ENCODE data around the gene RPL39. TPM values are rescaled to one million over a fixed set of nuclear protein-coding genes. Genes with fewer than 3 reads are reported as not detected.

The RPL39 gene
- total RNA-seq, 1 experiment from 2014 or later, result 1,940 TPM

GRCh38 chrX:119759248-119759766, 32.1 kb downstream of the RPL39 start:
- Histone ChIP-seq H4K20me1 (ENCODE audit: insufficient read depth) (no peaks in the 10 kb centered on the region), H3K9me3 (ENCODE audit: control insufficient read depth in 1 of 2, insufficient read depth in 1 of 2, low read depth in 1 of 2, low read length in 2 of 2) (no peaks in the 10 kb centered on the region), H3K36me3 (ENCODE audit: control insufficient read depth in 1 of 2, insufficient read depth in 2 of 2, low read length in 2 of 2) (no peaks in the 10 kb centered on the region), H3K27me3 (ENCODE audit: insufficient read depth, low read length) (no peaks in the 10 kb centered on the region), H3K4me2 (ENCODE audit: low read length) (peak overlapping the region; percentile 84), H3K4me1 (ENCODE audit: control insufficient read depth in 1 of 2, insufficient read depth in 2 of 2, low read length in 2 of 2) (peaks cover 6 to 22% of the 10 kb centered on the region in 2 experiments; a peak in 3 of 4 replicates), H3K27ac (ENCODE audit: low read depth, low read length) (no peak overlapping the region; the same call in 1 of the 2 replicates), H3K79me2 (ENCODE audit: insufficient read depth, low read length) (no peaks in the 10 kb centered on the region), H3K9me2 (ENCODE audit: insufficient read depth) (no peaks in the 10 kb centered on the region), H2AFZ (ENCODE audit: low read depth, low read length, poor library complexity, severe bottlenecking) (no peak overlapping the region), H3K4me3 (replicated peaks in 1 of 2; ENCODE audit: low read depth in 1 of 2, low read length in 2 of 2) (peak overlapping the region in 1 of 2 experiments; percentile 60; a peak in 2 of 4 replicates), H3K9ac (ENCODE audit: low read length) (no peak overlapping the region)
- ChIA-PET POLR2A (interaction anchor here (0.9 to 1.7 kb wide), 2 partner anchors 10 to 256 kb away, joined by 3 to 5 read pairs; no protein-coding TSS in a partner anchor), RAD21 (ENCODE audit: low non-redundant PET in 1 of 2, low total read pairs in 2 of 2, uncharacterized antibody in 2 of 2, unreplicated experiment in 2 of 2) (no interaction called here), CTCF (interaction anchor here (0.7 kb wide), 1 partner anchor 276 kb away, joined by 3 read pairs; no protein-coding TSS in a partner anchor)
- DNase-seq (ENCODE audit: low read depth, low spot score) (no peak), ATAC-seq (no peak)
- no TSS peak for BruUV-seq (replicated peaks)
- intact Hi-C loops (cut with micrococcal nuclease), result loop anchor here (10.0 kb wide), 1 partner anchor 245 kb away; no protein-coding TSS in a partner anchor
- TF ChIP-seq, protein P1, sequence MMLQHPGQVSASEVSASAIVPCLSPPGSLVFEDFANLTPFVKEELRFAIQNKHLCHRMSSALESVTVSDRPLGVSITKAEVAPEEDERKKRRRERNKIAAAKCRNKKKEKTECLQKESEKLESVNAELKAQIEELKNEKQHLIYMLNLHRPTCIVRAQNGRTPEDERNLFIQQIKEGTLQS (IDR thresholded peaks at IDR 0.05), result no peak
- no peak for TF ChIP-seq RAD21 (IDR thresholded peaks at IDR 0.05; ENCODE audit: low read depth)
- TF ChIP-seq, protein P2, sequence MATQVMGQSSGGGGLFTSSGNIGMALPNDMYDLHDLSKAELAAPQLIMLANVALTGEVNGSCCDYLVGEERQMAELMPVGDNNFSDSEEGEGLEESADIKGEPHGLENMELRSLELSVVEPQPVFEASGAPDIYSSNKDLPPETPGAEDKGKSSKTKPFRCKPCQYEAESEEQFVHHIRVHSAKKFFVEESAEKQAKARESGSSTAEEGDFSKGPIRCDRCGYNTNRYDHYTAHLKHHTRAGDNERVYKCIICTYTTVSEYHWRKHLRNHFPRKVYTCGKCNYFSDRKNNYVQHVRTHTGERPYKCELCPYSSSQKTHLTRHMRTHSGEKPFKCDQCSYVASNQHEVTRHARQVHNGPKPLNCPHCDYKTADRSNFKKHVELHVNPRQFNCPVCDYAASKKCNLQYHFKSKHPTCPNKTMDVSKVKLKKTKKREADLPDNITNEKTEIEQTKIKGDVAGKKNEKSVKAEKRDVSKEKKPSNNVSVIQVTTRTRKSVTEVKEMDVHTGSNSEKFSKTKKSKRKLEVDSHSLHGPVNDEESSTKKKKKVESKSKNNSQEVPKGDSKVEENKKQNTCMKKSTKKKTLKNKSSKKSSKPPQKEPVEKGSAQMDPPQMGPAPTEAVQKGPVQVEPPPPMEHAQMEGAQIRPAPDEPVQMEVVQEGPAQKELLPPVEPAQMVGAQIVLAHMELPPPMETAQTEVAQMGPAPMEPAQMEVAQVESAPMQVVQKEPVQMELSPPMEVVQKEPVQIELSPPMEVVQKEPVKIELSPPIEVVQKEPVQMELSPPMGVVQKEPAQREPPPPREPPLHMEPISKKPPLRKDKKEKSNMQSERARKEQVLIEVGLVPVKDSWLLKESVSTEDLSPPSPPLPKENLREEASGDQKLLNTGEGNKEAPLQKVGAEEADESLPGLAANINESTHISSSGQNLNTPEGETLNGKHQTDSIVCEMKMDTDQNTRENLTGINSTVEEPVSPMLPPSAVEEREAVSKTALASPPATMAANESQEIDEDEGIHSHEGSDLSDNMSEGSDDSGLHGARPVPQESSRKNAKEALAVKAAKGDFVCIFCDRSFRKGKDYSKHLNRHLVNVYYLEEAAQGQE (IDR thresholded peaks at IDR 0.05; ENCODE audit: low read depth), result no peak
- no peak for TF ChIP-seq ZNF274 (IDR thresholded peaks at IDR 0.05; ENCODE audit: low read depth, low read length)
- no peak for TF ChIP-seq ELF1 (IDR thresholded peaks at IDR 0.05; ENCODE audit: borderline replicate concordance, low read depth)
- TF ChIP-seq YY1 (IDR thresholded peaks at IDR 0.05; ENCODE audit: extremely low read depth, insufficient replicate concordance, low read depth, low read length), result no peak
